ENCODE measurements around the gene HIGD1B.
"Not testable (repeated sequence)": the region's sequence is repeated elsewhere in the genome, so short reads cannot be mapped to it uniquely, and the experiment has no call there.

The HIGD1B gene

DNA sequence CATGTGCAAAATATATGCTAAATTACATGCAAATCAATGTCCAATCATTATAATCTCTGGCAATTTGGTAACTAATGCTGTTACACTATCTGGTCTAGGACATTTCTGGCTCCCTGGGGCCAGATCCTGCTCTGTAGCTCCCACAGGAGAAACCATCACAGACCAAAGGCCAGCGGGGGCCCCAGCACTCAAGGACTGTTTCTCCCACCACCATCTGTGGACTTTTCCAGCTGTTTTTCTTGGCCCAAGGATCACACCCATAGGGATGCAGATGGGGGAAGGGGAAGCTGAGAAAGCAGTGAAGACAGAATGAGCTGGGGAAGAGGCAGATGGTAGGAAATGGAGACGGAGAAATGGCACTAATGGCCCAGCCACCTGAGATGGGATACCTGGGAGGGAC is at the start of gene HIGD1B:
Gene HIGD1B (plus strand): TSS at position 298 of the 400 bp plus-strand sequence. CDS start 270 bp downstream, outside the sequence.
- Histone ChIP-seq H3K9me3 (no peaks in the 10 kb centered on the region; the same call in 1 of the 2 replicates), H3K36me3 (replicated peaks) (peaks cover 27% of the 10 kb centered on the region), H3K4me3 (no peak within 1 kb of the TSS), H3K4me1 (no peaks in the 10 kb centered on the region; the same call in 1 of the 2 replicates), H3K27me3 (ENCODE audit: low read depth) (no peaks in the 10 kb centered on the region)
- in situ Hi-C loops (cut with MboI; ENCODE audit: low sequenced_read_pairs) = no loop called here
- no peak for DNase-seq (ENCODE audit: low spot score in 2 of 2)

DNA sequence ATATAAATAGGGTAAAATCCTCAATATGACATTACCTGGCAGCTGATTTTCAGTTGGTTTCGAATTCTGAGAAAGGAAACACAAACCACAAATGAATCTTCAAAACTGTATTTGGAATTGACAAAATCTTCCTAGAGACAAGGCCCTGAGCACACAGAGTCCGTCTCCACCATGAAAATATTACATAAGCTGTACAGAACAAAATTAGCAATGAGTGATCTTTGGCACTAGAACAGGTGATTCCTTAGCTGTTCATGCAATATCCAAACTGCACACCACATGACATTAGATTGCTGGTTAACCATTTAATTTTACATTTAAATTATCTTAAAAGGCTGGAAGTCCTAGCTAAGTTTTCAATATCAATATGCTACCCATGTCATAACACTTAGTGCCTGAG is 49.3 kb upstream of the HIGD1B start:
- no peak for DNase-seq (ENCODE audit: low spot score in 2 of 2)
- Histone ChIP-seq H3K4me3 (no peak overlapping the region), H3K36me3 (replicated peaks) (peaks cover 8% of the 10 kb centered on the region), H3K9me3 (no peaks in the 10 kb centered on the region), H3K4me1 (no peaks in the 10 kb centered on the region; the same call in 1 of the 2 replicates), H3K27me3 (ENCODE audit: low read depth) (no peaks in the 10 kb centered on the region)
- in situ Hi-C loops (cut with MboI; ENCODE audit: low sequenced_read_pairs) = no loop called here

DNA sequence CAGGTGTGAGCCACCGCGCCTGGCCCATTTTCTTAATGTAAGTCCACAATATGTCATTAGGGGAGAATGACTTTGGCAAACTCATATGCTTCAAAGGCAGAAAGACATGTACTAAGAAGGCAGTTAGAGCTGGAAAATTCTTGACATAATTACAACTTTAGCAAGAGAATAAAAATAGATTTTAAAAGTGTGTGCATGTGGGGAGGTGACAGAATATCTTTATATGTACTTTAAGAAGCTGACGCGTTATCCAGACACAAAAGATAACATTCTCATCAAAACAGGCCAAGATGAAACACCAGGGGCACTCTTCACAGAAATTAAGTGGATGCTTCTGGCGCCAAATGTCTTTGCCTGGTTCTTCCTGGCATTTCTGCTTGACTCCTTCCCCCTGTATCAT is 45.8 kb upstream of the HIGD1B start:
- in situ Hi-C loops (cut with MboI; ENCODE audit: low sequenced_read_pairs) = no loop called here
- Histone ChIP-seq H3K36me3 (replicated peaks) (peaks cover 35% of the 10 kb centered on the region), H3K9me3 (no peaks in the 10 kb centered on the region), H3K27me3 (ENCODE audit: low read depth) (no peaks in the 10 kb centered on the region), H3K4me1 (no peaks in the 10 kb centered on the region; the same call in none of the 2 replicates), H3K4me3 (no peak overlapping the region)
- no peak for DNase-seq (ENCODE audit: low spot score in 2 of 2)

DNA sequence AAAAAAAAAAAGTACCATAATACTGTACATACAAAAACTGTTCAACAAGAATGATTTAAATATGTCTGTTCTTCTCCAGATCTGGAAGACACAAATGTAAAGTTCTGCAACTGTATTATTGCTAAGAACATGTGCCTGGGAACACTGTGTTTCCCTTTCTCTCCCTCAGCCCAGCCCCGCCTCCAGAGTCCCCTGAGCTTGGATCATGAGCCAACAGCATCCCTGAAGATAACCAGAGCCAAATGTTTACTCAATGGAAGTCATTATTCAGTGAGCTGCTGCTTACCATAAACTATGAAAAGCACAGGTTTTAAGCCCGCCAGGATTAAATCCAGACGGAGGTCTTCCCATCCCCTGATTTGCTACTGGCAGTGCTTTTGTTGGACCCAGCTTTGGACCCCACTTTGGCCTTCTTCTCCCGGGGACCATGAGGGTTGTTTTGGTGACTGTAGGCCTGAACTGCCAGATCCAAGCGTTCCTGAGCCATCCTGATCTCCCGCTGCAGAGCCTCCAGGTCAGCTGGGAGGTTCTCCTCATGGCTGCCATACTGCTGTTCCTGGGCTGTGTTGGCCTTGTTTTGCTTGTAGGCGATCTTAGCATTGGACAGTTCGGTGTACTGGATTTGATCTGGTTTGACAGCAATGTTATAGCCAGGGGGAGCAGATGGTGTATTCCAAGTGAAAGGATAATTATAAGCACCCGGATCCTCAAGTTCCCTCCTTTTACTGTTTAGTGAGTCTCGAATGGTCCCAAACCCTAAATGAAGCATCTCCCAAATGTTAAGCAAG is 43.2 kb upstream of the HIGD1B start:
- no peaks in the 10 kb centered on the region; the same call in 1 of the 2 replicates for H3K9me3 ChIP-seq
- no peak for DNase-seq (ENCODE audit: low spot score in 2 of 2)
- in situ Hi-C loops (cut with MboI; ENCODE audit: low sequenced_read_pairs) = no loop called here
- peaks cover 38% of the 10 kb centered on the region for H3K36me3 ChIP-seq (replicated peaks)
- H3K4me1 ChIP-seq = no peaks in the 10 kb centered on the region; the same call in none of the 2 replicates
- no peaks in the 10 kb centered on the region for H3K27me3 ChIP-seq (ENCODE audit: low read depth)
- no peak overlapping the region for H3K4me3 ChIP-seq

DNA sequence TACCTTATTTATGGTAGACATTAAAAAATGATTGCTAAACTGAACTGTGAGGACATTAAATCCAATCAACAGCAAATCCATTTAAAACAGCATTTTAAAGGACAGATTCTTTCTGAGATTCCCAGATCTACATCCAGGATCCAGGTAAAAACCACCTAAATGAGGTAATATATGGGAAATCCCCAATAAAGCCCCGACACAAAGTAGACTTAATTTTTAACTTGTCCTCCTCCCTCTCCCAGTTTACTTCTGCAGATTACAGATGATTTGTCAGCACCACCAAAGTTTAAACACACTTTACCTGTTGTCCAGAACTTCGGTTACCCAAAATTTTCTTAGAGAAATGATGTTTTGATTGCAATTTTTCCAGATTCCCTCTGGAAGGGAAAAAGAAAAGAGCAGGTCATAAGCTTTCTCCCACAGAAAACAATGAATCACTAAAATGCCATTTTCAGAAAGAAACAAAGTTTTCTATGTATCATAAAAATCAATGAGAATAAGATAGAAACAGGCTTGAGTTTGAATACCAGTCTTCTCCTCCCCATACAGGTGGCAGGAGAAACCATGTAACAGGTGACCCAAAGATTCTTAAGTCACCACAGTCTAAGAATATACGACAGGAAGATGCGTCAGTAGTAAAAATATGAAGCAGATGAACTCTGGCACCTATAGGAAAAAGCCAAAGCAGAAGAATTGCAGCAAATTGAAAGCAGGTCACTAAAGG is 40.4 kb upstream of the HIGD1B start:
- Histone ChIP-seq H3K4me1 (no peaks in the 10 kb centered on the region; the same call in none of the 2 replicates), H3K36me3 (replicated peaks) (peaks cover 29% of the 10 kb centered on the region), H3K4me3 (no peak overlapping the region), H3K9me3 (no peaks in the 10 kb centered on the region; the same call in 1 of the 2 replicates), H3K27me3 (ENCODE audit: low read depth) (no peaks in the 10 kb centered on the region)
- in situ Hi-C loops (cut with MboI; ENCODE audit: low sequenced_read_pairs) = no loop called here
- DNase-seq (ENCODE audit: low spot score in 2 of 2) = no peak

DNA sequence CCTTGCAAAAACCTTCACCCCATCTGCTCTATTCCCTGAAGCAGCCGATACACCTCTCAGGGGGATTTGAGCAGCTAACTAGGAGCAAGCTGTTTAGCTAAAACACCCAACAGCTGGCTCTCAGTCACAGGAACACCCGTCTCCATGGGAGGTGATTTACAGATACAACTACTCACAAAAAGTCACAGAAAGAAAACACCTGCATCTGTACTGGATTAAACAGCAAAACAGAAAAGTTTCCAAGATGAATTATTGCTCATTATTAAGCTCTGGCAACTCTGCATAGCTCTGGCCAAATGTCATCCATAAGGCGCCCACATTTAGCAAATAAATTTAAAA is 39.9 kb upstream of the HIGD1B start:
- Histone ChIP-seq H3K4me3 (no peak overlapping the region), H3K4me1 (no peaks in the 10 kb centered on the region; the same call in none of the 2 replicates), H3K9me3 (no peaks in the 10 kb centered on the region; the same call in 1 of the 2 replicates), H3K36me3 (replicated peaks) (peaks cover 29% of the 10 kb centered on the region), H3K27me3 (ENCODE audit: low read depth) (no peaks in the 10 kb centered on the region)
- in situ Hi-C loops (cut with MboI; ENCODE audit: low sequenced_read_pairs) = no loop called here
- no peak for DNase-seq (ENCODE audit: low spot score in 2 of 2)

DNA sequence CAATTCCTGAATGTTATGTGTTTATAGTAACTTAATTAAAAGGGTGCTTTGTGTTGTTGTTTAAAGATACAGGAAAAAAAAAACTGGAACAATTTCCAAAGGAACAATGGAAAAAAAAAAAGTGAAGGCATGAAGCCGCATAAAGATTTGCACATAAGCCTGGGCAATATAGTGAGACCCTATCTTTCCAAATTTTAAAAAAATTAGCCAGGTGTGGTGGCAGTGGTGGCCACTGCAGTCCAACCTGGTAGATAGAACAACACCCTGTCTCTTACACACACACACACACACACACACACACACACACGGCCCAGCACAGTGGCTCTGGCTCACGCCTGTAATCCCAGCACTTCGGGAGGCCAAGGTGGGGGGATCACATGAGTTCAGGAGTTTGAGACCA is 39.5 kb upstream of the HIGD1B start:
- no peaks in the 10 kb centered on the region; the same call in none of the 2 replicates for H3K4me1 ChIP-seq
- H3K27me3 ChIP-seq (ENCODE audit: low read depth) = no peaks in the 10 kb centered on the region
- H3K9me3 ChIP-seq = no peaks in the 10 kb centered on the region; the same call in 1 of the 2 replicates
- H3K36me3 ChIP-seq (replicated peaks) = peaks cover 29% of the 10 kb centered on the region
- H3K4me3 ChIP-seq = no peak overlapping the region
- DNase-seq (ENCODE audit: low spot score in 2 of 2) = no peak
- in situ Hi-C loops (cut with MboI; ENCODE audit: low sequenced_read_pairs) = no loop called here

DNA sequence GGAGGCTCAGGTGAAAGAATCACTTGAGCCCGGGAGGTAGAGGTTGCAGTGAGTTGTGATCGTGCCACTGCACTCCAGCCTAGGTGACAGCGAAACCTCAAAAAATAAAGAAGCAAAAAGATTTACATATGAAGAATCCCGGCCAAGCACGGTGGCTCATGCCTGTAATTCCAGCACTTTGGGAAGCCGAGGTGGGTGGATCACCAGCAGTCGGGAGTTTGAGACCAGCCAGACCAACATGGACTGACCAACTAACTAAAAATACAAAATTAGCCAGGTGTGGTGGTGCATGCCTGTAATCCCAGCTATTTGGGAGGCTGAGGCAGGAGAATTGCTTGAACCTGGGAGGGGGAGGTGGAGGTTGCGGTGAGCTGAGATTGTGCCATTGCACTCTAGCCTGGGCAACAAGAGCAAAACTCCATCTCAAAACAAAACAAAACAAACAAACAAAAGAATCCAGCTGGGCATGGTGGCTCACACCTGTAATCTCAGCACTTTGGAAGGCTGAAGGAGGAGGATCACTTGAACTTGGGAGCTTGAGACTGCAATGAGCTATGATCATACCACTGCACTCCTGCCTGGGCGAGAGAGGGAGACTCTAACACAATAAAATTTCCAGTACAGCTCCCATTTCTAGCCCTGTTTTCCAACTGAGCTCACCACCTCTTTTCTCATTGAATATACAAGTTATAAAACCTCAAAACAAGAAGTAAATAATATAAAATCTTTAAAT is 38.9 kb upstream of the HIGD1B start:
- H3K4me1 ChIP-seq; H3K4me3 ChIP-seq; in situ Hi-C loops (cut with MboI; ENCODE audit: low sequenced_read_pairs); H3K27me3 ChIP-seq (ENCODE audit: low read depth); DNase-seq (ENCODE audit: low spot score in 2 of 2); H3K9me3 ChIP-seq: not testable (repeated sequence)
- H3K36me3 ChIP-seq (replicated peaks) = peaks cover 27% of the 10 kb centered on the region

DNA sequence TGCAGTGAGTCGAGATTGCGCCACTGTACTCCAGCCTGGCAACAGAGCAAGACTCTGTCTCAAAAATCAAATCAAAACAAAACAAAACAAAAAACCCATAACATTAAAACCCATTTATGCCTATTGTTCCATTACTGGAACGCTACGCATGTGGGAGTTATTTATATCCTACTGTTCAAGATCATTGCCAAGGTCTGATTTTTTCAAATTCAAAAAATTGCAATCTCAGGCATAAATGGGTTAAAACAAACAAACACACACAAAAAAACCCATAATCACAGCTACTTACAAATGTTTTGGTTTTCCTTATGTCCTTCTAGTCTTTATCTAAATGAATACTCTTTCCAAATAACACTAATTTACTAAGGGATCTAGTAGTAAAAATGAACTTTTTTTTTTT is 35.4 kb upstream of the HIGD1B start:
- Histone ChIP-seq H3K4me3 (no peak overlapping the region), H3K9me3 (no peaks in the 10 kb centered on the region; the same call in 1 of the 2 replicates), H3K27me3 (ENCODE audit: low read depth) (no peaks in the 10 kb centered on the region), H3K4me1 (no peaks in the 10 kb centered on the region), H3K36me3 (replicated peaks) (0 out of 2 replicates have a peak, but pooled peaks cover 2% of the 10 kb centered on the region)
- DNase-seq (ENCODE audit: low spot score in 2 of 2) = no peak
- in situ Hi-C loops (cut with MboI; ENCODE audit: low sequenced_read_pairs) = no loop called here

DNA sequence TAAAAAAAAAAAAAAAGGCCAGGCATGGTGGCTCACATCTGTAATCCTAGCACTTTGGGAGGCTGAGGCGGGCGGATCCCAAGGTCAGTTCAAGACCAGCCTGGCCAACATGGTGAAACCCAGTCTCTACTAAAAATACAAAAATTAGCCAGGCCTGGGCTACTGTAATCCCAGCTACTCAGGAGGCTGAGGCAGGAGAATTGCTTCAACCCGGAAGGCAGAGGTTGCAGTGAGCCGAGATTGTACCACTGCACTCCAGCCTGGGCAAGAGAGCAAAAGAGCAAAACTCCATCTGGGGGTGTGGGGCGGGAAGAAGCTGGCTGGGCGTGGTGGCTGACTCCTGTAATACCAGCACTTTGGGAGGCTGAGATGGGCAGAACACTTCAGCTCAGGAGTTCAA is 29.2 kb upstream of the HIGD1B start:
- H3K27me3 ChIP-seq (ENCODE audit: low read depth); H3K36me3 ChIP-seq (replicated peaks); H3K4me3 ChIP-seq; in situ Hi-C loops (cut with MboI; ENCODE audit: low sequenced_read_pairs); DNase-seq (ENCODE audit: low spot score in 2 of 2); H3K4me1 ChIP-seq; H3K9me3 ChIP-seq: not testable (repeated sequence)

DNA sequence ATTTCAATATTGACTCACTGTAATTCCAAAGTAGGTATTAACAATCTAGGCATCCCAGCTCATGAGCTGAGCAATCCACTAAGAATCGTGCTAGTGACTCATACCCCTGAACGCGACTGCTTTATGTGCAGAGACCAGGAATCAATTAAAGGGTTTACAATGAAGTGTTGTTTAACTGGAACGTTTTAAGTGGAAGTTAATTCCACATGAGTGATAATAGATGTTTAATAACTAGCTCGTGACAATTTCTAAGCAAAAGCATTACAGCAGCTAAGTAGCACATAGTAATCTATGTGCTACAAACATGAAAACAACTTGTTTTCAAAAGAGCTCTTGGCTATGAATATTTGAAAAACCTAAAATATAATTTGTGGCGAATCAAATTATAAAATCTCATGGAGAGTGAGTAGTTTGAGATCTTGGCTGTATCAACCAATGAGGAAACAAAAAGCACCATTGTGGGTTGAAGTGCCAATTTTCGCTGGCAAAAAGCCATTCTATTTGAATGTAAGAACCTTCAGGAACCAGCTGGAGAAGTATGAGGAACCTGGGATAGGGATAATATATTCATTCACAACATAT is 27.0 kb upstream of the HIGD1B start:
- H3K27me3 ChIP-seq (ENCODE audit: low read depth) = no peaks in the 10 kb centered on the region
- no peaks in the 10 kb centered on the region for H3K9me3 ChIP-seq
- H3K4me1 ChIP-seq = peaks cover 9% of the 10 kb centered on the region
- DNase-seq (ENCODE audit: low spot score in 2 of 2) = peak; percentile 52 to 75
- H3K4me3 ChIP-seq = no peak overlapping the region
- in situ Hi-C loops (cut with MboI; ENCODE audit: low sequenced_read_pairs) = no loop called here
- no peaks in the 10 kb centered on the region for H3K36me3 ChIP-seq (replicated peaks)

DNA sequence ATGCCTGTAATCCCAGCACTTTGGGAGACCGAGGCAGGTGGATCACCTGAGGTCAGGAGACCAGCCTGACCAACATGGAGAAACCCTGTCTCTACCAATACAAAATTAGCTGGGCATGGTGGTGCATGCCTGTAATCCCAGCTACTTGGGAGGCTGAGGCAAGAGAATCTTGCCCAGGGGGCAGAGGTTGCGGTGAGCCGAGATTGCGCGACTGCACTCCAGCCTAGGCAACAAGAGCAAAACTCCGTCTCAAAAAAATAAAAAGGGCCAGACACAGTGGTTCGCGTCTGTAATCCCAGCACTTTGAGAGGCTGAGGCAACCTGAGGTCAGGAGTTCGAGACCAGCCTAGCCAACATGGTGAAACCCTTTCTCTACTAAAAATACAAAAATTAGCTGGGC is 22.4 kb upstream of the HIGD1B start:
- DNase-seq (ENCODE audit: low spot score in 2 of 2); H3K9me3 ChIP-seq; H3K27me3 ChIP-seq (ENCODE audit: low read depth); H3K36me3 ChIP-seq (replicated peaks); H3K4me3 ChIP-seq; in situ Hi-C loops (cut with MboI; ENCODE audit: low sequenced_read_pairs): not testable (repeated sequence)
- H3K4me1 ChIP-seq = peaks cover 19% of the 10 kb centered on the region

DNA sequence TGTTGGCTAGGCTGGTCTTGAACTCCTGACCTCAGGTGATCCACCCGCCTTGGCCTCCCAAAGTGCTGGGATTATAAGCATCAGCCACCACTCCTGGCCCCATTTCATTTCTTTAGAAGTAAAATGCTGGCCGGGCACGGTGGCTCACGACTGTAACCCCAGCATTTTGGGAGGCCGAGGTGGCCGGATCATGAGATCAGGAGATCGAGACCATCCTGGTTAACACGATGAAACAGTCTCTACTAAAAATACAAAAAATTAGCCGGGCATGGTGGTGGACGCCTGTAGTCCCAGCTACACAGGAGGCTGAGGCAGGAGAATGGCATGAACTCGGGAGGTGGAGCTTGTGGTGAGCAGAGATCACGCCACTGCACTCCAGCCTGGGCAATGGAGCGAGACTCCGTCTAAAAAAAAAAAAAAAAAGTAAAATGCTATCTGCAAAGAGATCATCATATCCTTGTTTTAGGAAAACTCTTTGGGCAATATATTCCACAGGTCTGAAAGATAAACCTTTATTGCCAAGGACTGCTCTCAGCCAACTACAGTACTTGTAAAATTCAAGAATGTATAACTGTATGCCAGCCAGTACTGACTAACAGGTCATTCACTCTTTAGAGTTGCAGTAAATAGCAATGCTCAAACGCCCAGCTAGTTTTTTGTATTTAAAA is 21.4 kb upstream of the HIGD1B start:
- H3K9me3 ChIP-seq = no peaks in the 10 kb centered on the region
- no peak for DNase-seq (ENCODE audit: low spot score in 2 of 2)
- H3K36me3 ChIP-seq (replicated peaks) = peaks cover 2% of the 10 kb centered on the region; the same call in 1 of the 2 replicates
- in situ Hi-C loops (cut with MboI; ENCODE audit: low sequenced_read_pairs) = no loop called here
- H3K27me3 ChIP-seq (ENCODE audit: low read depth) = no peaks in the 10 kb centered on the region
- H3K4me3 ChIP-seq = no peak overlapping the region
- peaks cover 19% of the 10 kb centered on the region for H3K4me1 ChIP-seq
